ENCODE data around the gene NECAB3.
A peak's percentile ranks its signal among the peaks of the same experiment; 100 is the strongest.
"Not testable (repeated sequence)": the region's sequence is repeated elsewhere in the genome, so short reads cannot be mapped to it uniquely, and the experiment has no call there.

NECAB3 gene

GRCh38 chr20:33649201-33649681, 25.0 kb downstream of the NECAB3 start:
- DNase-seq = peak; percentile 92

GRCh38 chr20:33648396-33649004, 25.7 kb downstream of the NECAB3 start:
- peak; percentile 81 for DNase-seq

GRCh38 chr20:33647603-33648395, 26.4 kb downstream of the NECAB3 start:
- DNase-seq = peak; percentile 56

- DNase-seq = peak; percentile 28
Measured at GRCh38 chr20:33646959-33647602, 27.1 kb downstream of the NECAB3 start.

GRCh38 chr20:33646191-33646590, 28.0 kb downstream of the NECAB3 start:
- DNase-seq = no peak

- DNase-seq = no peak
Measured at GRCh38 chr20:33645396-33645795, 28.8 kb downstream of the NECAB3 start.

GRCh38 chr20:33645072-33645358, 29.2 kb downstream of the NECAB3 start:
- DNase-seq = no peak

- no peak for DNase-seq
Measured at GRCh38 chr20:33644313-33645071, 29.7 kb downstream of the NECAB3 start.

- DNase-seq = no peak
Measured at GRCh38 chr20:33640287-33640686, 33.9 kb downstream of the NECAB3 start.

GRCh38 chr20:33636776-33637175, 37.5 kb downstream of the NECAB3 start:
- DNase-seq = no peak

- no peak for DNase-seq
Measured at GRCh38 chr20:33635341-33635740, 38.9 kb downstream of the NECAB3 start.

- not testable (repeated sequence) for DNase-seq
Measured at GRCh38 chr20:33631910-33632309, 42.3 kb downstream of the NECAB3 start.

- no peak for DNase-seq
Measured at GRCh38 chr20:33630507-33630906, 43.7 kb downstream of the NECAB3 start.

- no peak for DNase-seq
Measured at GRCh38 chr20:33629979-33630378, 44.2 kb downstream of the NECAB3 start.

GRCh38 chr20:33629533-33629932, 44.7 kb downstream of the NECAB3 start:
- DNase-seq = no peak

- DNase-seq = no peak
Measured at GRCh38 chr20:33627577-33628216, 46.5 kb downstream of the NECAB3 start.

- no peak for DNase-seq
Measured at GRCh38 chr20:33626190-33626589, 48.0 kb downstream of the NECAB3 start.

GRCh38 chr20:33624399-33624798, 49.8 kb downstream of the NECAB3 start:
- no peak for DNase-seq

- no peak for DNase-seq
Measured at GRCh38 chr20:33622705-33623365, 51.4 kb downstream of the NECAB3 start.

GRCh38 chr20:33621717-33622400, 52.4 kb downstream of the NECAB3 start:
- DNase-seq = no peak

- no peak for DNase-seq
Measured at GRCh38 chr20:33612001-33612400, 62.2 kb downstream of the NECAB3 start.

GRCh38 chr20:33611106-33611505, 63.1 kb downstream of the NECAB3 start:
- DNase-seq = no peak
